GM21737 (cell line): ENCODE results near the gene APMAP.

Experiments
- ATAC-seq: cut with Tn5 transposase; IDR thresholded peaks from one replicate; pipeline ENCODE4 v1.9.1; 2021; ENCODE audit warnings: mild to moderate bottlenecking, moderate library complexity; ENCODE audit not compliant: unreplicated experiment

The APMAP gene

GRCh38 chr20:24990810-24991252 is 1.7 kb downstream of the APMAP start:
- no peak for ATAC-seq

GRCh38 chr20:24989162-24989561 is 3.4 kb downstream of the APMAP start:
- ATAC-seq = no peak

GRCh38 chr20:24987873-24988835 is 4.4 kb downstream of the APMAP start:
- no peak for ATAC-seq

- ATAC-seq = no peak
These were observed 5.3 kb downstream of the APMAP start for GRCh38 chr20:24987244-24987643.

GRCh38 chr20:24986436-24987015 is 6.0 kb downstream of the APMAP start:
- ATAC-seq = no peak

- ATAC-seq = no peak
These were observed 6.7 kb downstream of the APMAP start for GRCh38 chr20:24985802-24986201.

- ATAC-seq = no peak
These were observed 7.5 kb downstream of the APMAP start for GRCh38 chr20:24984961-24985640.

- ATAC-seq = no peak
These were observed 8.7 kb downstream of the APMAP start for GRCh38 chr20:24983896-24984295.

- ATAC-seq = no peak
These were observed 10.8 kb downstream of the APMAP start for GRCh38 chr20:24981790-24982189.

GRCh38 chr20:24981282-24981681 is 11.3 kb downstream of the APMAP start:
- ATAC-seq = no peak

GRCh38 chr20:24980291-24981053 is 12.1 kb downstream of the APMAP start:
- no peak for ATAC-seq

- ATAC-seq = no peak
These were observed 13.3 kb downstream of the APMAP start for GRCh38 chr20:24979036-24979960.

GRCh38 chr20:24978513-24978912 is 14.0 kb downstream of the APMAP start:
- ATAC-seq = no peak

- ATAC-seq = no peak
These were observed 14.8 kb downstream of the APMAP start for GRCh38 chr20:24977797-24978196.

- ATAC-seq = no peak
These were observed 15.2 kb downstream of the APMAP start for GRCh38 chr20:24977336-24977735.

GRCh38 chr20:24972341-24972740 is 20.2 kb downstream of the APMAP start:
- ATAC-seq = no peak

- ATAC-seq = no peak
These were observed 21.0 kb downstream of the APMAP start for GRCh38 chr20:24971376-24972101.

GRCh38 chr20:24970754-24971153 is 21.8 kb downstream of the APMAP start:
- ATAC-seq = no peak

- ATAC-seq = no peak
These were observed 22.5 kb downstream of the APMAP start for GRCh38 chr20:24970030-24970553.
